PC-3 (cell line): ENCODE results near the gene GTF2A1L.

Experiments used
- EZH2 ChIP-seq: fragments of 300-600 bp; sonication (generic); IDR thresholded peaks from one replicate; pipeline ENCODE4 v1.6.1; 2017; ENCODE audit warnings: antibody characterized with exemption, mild to moderate bottlenecking, low read length; ENCODE audit not compliant: unreplicated experiment
- EZH2phosphoT487 ChIP-seq: fragments of 300-600 bp; sonication (generic); IDR thresholded peaks from 2 replicates; pipeline ENCODE4 v1.6.1; 2018; ENCODE audit warnings: mild to moderate bottlenecking, antibody characterized with exemption, low read length, borderline replicate concordance
- TF ChIP-seq, protein P1 (sequence below): fragments of 300-600 bp; sonication (generic); conservative IDR thresholded peaks from 2 replicates; pipeline ENCODE4 v1.5.1; 2017; ENCODE audit warnings: antibody characterized with exemption, low read depth, mild to moderate bottlenecking, low read length

DNA sequence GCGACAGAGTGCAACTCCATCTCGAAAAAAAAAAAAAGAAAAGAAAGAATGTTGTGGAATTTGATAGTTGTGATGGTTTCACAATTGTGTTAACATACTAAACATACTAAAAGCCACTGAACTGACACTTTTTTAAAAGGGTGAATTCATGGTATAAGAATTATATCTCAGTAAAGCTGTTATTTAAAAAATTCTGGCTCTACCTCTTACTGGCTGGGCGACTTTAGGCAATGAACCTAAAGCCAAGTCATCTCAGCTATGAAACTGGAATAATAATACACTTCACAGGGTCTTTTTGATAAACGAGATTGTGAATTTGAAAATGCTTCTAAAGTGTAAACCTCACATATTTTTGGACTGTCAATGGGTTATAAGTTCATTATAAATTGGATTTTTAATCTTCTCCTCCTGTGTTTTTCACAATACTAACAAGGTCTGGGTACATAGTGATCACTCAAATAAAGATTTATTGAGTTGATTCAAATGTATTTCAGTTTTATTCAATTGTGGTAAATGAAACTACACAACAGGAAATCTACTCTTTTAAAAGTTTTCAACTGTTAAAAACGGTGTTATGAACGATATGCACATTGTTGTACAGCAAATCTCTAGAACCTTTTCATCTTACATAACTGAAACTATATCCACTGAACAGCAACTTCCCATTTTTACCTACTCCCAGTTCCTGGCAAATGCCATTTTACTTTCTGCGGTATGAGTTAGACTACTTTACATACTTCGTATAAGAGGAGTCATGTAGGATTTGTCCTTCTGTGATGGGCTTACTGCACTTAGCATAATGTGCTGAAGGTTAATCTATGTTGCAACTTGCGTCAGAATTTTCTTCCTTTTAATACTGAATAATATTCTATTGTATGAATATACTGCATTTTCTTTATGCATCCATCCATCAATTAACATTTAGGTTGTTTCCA lies 43.0 kb upstream of the GTF2A1L start:
- TF ChIP-seq, protein P1, sequence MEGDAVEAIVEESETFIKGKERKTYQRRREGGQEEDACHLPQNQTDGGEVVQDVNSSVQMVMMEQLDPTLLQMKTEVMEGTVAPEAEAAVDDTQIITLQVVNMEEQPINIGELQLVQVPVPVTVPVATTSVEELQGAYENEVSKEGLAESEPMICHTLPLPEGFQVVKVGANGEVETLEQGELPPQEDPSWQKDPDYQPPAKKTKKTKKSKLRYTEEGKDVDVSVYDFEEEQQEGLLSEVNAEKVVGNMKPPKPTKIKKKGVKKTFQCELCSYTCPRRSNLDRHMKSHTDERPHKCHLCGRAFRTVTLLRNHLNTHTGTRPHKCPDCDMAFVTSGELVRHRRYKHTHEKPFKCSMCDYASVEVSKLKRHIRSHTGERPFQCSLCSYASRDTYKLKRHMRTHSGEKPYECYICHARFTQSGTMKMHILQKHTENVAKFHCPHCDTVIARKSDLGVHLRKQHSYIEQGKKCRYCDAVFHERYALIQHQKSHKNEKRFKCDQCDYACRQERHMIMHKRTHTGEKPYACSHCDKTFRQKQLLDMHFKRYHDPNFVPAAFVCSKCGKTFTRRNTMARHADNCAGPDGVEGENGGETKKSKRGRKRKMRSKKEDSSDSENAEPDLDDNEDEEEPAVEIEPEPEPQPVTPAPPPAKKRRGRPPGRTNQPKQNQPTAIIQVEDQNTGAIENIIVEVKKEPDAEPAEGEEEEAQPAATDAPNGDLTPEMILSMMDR = no peak
- no peak for TF ChIP-seq EZH2
- TF ChIP-seq EZH2phosphoT487 = no peak
